CD4-positive, alpha-beta T cell (primary cell): Measurements from ENCODE around the gene HAX1. TPM values are rescaled to one million over a fixed set of nuclear protein-coding genes. Genes with fewer than 3 reads are reported as not detected.
"Not testable (repeated sequence)": the region's sequence is repeated elsewhere in the genome, so short reads cannot be mapped to it uniquely, and the experiment has no call there.

ENCODE experiments used
- ATAC-seq: fragments of 200-7000 bp; cut with Tn5 transposase; one replicate; pipeline ENCODE4 v1.10.0; 2022; ENCODE audit warnings: mild to moderate bottlenecking; ENCODE audit not compliant: poor library complexity
- CTCF ChIA-PET: fragments of 350-600 bp; sonication (Branson Sonifier 250); formaldehyde crosslinking; loops from one replicate; lab custom pipeline; 2021; ENCODE audit warnings: antibody characterized with exemption, inconsistent platforms; lab: Charles Lee
- POLR2A ChIA-PET: fragments of 350-600 bp; sonication (Branson Sonifier 250); formaldehyde crosslinking; loops from one replicate; lab custom pipeline; 2021; ENCODE audit warnings: antibody characterized with exemption, inconsistent platforms; lab: Charles Lee
- DNase-seq, 14 experiments: peaks; one replicate each; pipeline ENCODE4 v3.0.0-alpha.2; 2013 to 2020; ENCODE audit warnings: mixed read lengths in 2 of 14
- H3K27ac ChIP-seq, 2 donors: one replicate each; pipeline versions ENCODE4 v1.5.1 to v1.7.0; 2013; ENCODE audit warnings: low read length in 2 of 2, low read depth in 1 of 2, mild to moderate bottlenecking in 1 of 2
- H3K27me3 ChIP-seq, 2 experiments: 1 replicate in 1 of 2; 2 replicates in 1 of 2; pipeline versions ENCODE4 v1.6.1 to v1.7.0; 2013; ENCODE audit warnings: low read length in 2 of 2, control low read depth in 1 of 2, mild to moderate bottlenecking in 1 of 2, moderate library complexity in 1 of 2; ENCODE audit not compliant: insufficient read depth in 2 of 2, control insufficient read depth in 1 of 2
- H3K36me3 ChIP-seq: one replicate; pipeline ENCODE4 v1.6.1; 2013; ENCODE audit warnings: low read length, control low read depth; ENCODE audit not compliant: insufficient read depth
- H3K4me1 ChIP-seq: one replicate; pipeline ENCODE4 v1.6.1; 2013; ENCODE audit warnings: low read length, control low read depth; ENCODE audit not compliant: insufficient read depth
- H3K4me3 ChIP-seq: one replicate; pipeline ENCODE4 v1.5.1; 2013; ENCODE audit warnings: mild to moderate bottlenecking, low read length, moderate library complexity
- H3K9me3 ChIP-seq, 2 experiments: 1 replicate in 1 of 2; 2 replicates in 1 of 2; pipeline versions ENCODE4 v1.6.1 to v1.7.0; 2013; ENCODE audit warnings: low read length in 2 of 2, mild to moderate bottlenecking in 2 of 2, control low read depth in 1 of 2, moderate library complexity in 1 of 2; ENCODE audit not compliant: control insufficient read depth in 1 of 2, insufficient read depth in 1 of 2
- H3K27ac Mint-ChIP-seq: one replicate; pipeline ENCODE4 v1.8.0; 2020; ENCODE audit warnings: mixed read lengths
- H3K27me3 Mint-ChIP-seq: one replicate; pipeline ENCODE4 v1.8.0; 2021; ENCODE audit warnings: mixed read lengths
- H3K36me3 Mint-ChIP-seq: one replicate; pipeline ENCODE4 v1.8.0; 2021; ENCODE audit warnings: low read depth, mixed read lengths
- H3K4me1 Mint-ChIP-seq: one replicate; pipeline ENCODE4 v1.8.0; 2021; ENCODE audit warnings: low read depth, mixed read lengths
- H3K4me3 Mint-ChIP-seq: one replicate; pipeline ENCODE4 v1.8.0; 2020; ENCODE audit warnings: mild to moderate bottlenecking, mixed read lengths
- H3K9me3 Mint-ChIP-seq: one replicate; pipeline ENCODE4 v1.8.0; 2020; ENCODE audit warnings: mixed read lengths
- CTCF ChIP-seq: fragments of 200-600 bp; IDR thresholded peaks from one replicate; pipeline ENCODE4 v1.8.0; 2022; ENCODE audit warnings: antibody characterized with exemption, mild to moderate bottlenecking
- intact Hi-C, 2 experiments: fragments of 100-400 bp; cut with DNase I in 1 of 2; cut with micrococcal nuclease in 1 of 2; formaldehyde crosslinking; loops; one replicate each; pipeline versions ENCODE4 v1.15.1 to v1.9.0; 2023 to 2025; cut with DNase I, micrococcal nuclease
- total RNA-seq, 174 experiments: library from RNA in 2 of 174; stranded (reverse) in 2 of 174; gene quantifications; one replicate each; pipeline ENCODE4 v1.2.3 and lab custom pipeline; 2021 to 2026

The HAX1 gene
- total RNA-seq, 2 experiments from 2014 or later, result 57.5 to 62.5 TPM

GRCh38 chr1:154270833-154271232 lies 1.6 kb upstream of the HAX1 start:
- H3K9me3 Mint-ChIP-seq, result no peaks in the 10 kb centered on the region

GRCh38 chr1:154272999-154273563 lies 652 bp downstream of the HAX1 start:
- H3K27ac Mint-ChIP-seq, result peak overlapping the region; percentile 97
- Histone ChIP-seq H3K4me3 (peak overlapping the region; percentile 82), H3K4me1 (peaks cover 27% of the 10 kb centered on the region), H3K27me3 (no peaks in the 10 kb centered on the region), H3K36me3 (peaks cover 51% of the 10 kb centered on the region), H3K9me3 (no peaks in the 10 kb centered on the region), H3K27ac (peak overlapping the region; percentile 81 to 89)
- H3K9me3 Mint-ChIP-seq, result no peaks in the 10 kb centered on the region
- H3K4me3 Mint-ChIP-seq, result peak overlapping the region; percentile 96
- POLR2A ChIA-PET, result interaction anchor here (0.6 to 3.2 kb wide), 10 partner anchors 51 to 306 kb away, joined by 3 to 19 read pairs (median 4); partner anchors contain the start of genes CREB3L4, RPS27 and UBAP2L
- H3K27me3 Mint-ChIP-seq, result no peaks in the 10 kb centered on the region
- intact Hi-C loops, result loop anchor here (1.0 to 5.0 kb wide), 12 partner anchors 52 to 476 kb away; partner anchors contain the start of genes RPS27 (in 2 of the 2), UBAP2L (in 1 of the 2) and UBE2Q1 (in 1 of the 2)
- peaks cover 37% of the 10 kb centered on the region for H3K4me1 Mint-ChIP-seq
- no peak for TF ChIP-seq CTCF
- ATAC-seq (no peak), DNase-seq (peak in 2 of 14 experiments; percentile 6 to 33)
- peaks cover 74% of the 10 kb centered on the region for H3K36me3 Mint-ChIP-seq
- CTCF ChIA-PET, result interaction anchor here (0.6 to 1.0 kb wide), 4 partner anchors 48 to 111 kb away, joined by 3 to 4 read pairs (median 3); no protein-coding TSS in a partner anchor

More at GRCh38 chr1:154270833-154271232, 1.6 kb upstream of the HAX1 start:
- DNase-seq (peak in 1 of 14 experiments; percentile 22), ATAC-seq (no peak)
- Mint-ChIP-seq H3K36me3 (peaks cover 72% of the 10 kb centered on the region), H3K4me3 (peak overlapping the region; percentile 57), H3K4me1 (peaks cover 47% of the 10 kb centered on the region), H3K27ac (peak overlapping the region; percentile 97), H3K27me3 (no peaks in the 10 kb centered on the region)
- no peak for TF ChIP-seq CTCF
- Histone ChIP-seq H3K36me3 (peaks cover 53% of the 10 kb centered on the region), H3K27ac (peak overlapping the region in 1 of 2 donors; percentile 89), H3K9me3 (no peaks in the 10 kb centered on the region), H3K4me1 (peaks cover 33% of the 10 kb centered on the region), H3K27me3 (no peaks in the 10 kb centered on the region), H3K4me3 (no peak overlapping the region)
- intact Hi-C loops, result loop anchor here (5.0 kb wide), 4 partner anchors 206 to 474 kb away; partner anchors contain the start of genes RPS27 (in 1 of the 2) and UBE2Q1 (in 1 of the 2)
- CTCF ChIA-PET, result interaction anchor here (0.7 to 2.1 kb wide), 2 partner anchors 72 to 84 kb away, joined by 3 to 16 read pairs; no protein-coding TSS in a partner anchor
- POLR2A ChIA-PET, result interaction anchor here (1.3 to 3.2 kb wide), 4 partner anchors 8 to 64 kb away, joined by 3 to 19 read pairs (median 8); no protein-coding TSS in a partner anchor

- POLR2A ChIA-PET, result interaction anchor here (1.0 kb wide), 1 partner anchor 58 kb away, joined by 4 read pairs; no protein-coding TSS in a partner anchor
- no peak for ATAC-seq
- TF ChIP-seq CTCF, result peak; percentile 21
Measured at GRCh38 chr1:154276797-154277196, 4.4 kb downstream of the HAX1 start.

GRCh38 chr1:154287591-154287990 lies 15.2 kb downstream of the HAX1 start:
- H3K4me1 Mint-ChIP-seq, H3K36me3 ChIP-seq, H3K4me1 ChIP-seq, ATAC-seq, CTCF ChIA-PET, DNase-seq, POLR2A ChIA-PET, H3K27ac ChIP-seq, H3K27me3 ChIP-seq, H3K27ac Mint-ChIP-seq, intact Hi-C loops, H3K4me3 ChIP-seq, H3K36me3 Mint-ChIP-seq, H3K9me3 ChIP-seq, H3K27me3 Mint-ChIP-seq, H3K9me3 Mint-ChIP-seq, H3K4me3 Mint-ChIP-seq: not testable (repeated sequence)

More at GRCh38 chr1:154276797-154277196, 4.4 kb downstream of the HAX1 start:
- intact Hi-C loops, result no loop called here
- peaks cover 22% of the 10 kb centered on the region for H3K4me1 ChIP-seq
- H3K4me3 Mint-ChIP-seq, result no peak overlapping the region
- peaks cover 26% of the 10 kb centered on the region for H3K36me3 ChIP-seq
- H3K4me3 ChIP-seq, result no peak overlapping the region
- H3K27ac ChIP-seq, result no peak overlapping the region
- H3K4me1 Mint-ChIP-seq, result peaks cover 28% of the 10 kb centered on the region
- H3K36me3 Mint-ChIP-seq, result peaks cover 43% of the 10 kb centered on the region
- peak in 10 of 14 experiments; percentile 10 to 65 (median 20) for DNase-seq
- no peaks in the 10 kb centered on the region for H3K27me3 Mint-ChIP-seq
- H3K27me3 ChIP-seq, result no peaks in the 10 kb centered on the region
- H3K9me3 ChIP-seq, result no peaks in the 10 kb centered on the region
- H3K9me3 Mint-ChIP-seq, result no peaks in the 10 kb centered on the region
- CTCF ChIA-PET, result interaction anchor here (0.6 to 1.5 kb wide), 4 partner anchors 49 to 1559 kb away, joined by 3 to 7 read pairs (median 5); partner anchors contain the start of gene ATP8B2
- H3K27ac Mint-ChIP-seq, result no peak overlapping the region
